Endothelial cell of umbilical vein (primary cell): ENCODE results near the gene CCDC120. TPM values are rescaled to one million over a fixed set of nuclear protein-coding genes. Genes with fewer than 3 reads are reported as not detected.

ENCODE experiments used
- BruUV-seq: library from RNA; stranded (reverse); fragments of 400-500 nt; replicated peaks from 2 replicates; lab custom pipeline; 2021; lab: Mats Ljungman, UMichigan
- CTCF ChIA-PET: fragments of 300-600, 350-600 bp; sonication (Branson Sonifier 250); formaldehyde crosslinking; loops from one replicate; lab custom pipeline; 2021; ENCODE audit warnings: antibody characterized with exemption, inconsistent platforms; lab: Charles Lee
- POLR2A ChIA-PET: fragments of 300-600, 350-600 bp; sonication (Branson Sonifier 250); formaldehyde crosslinking; loops from one replicate; lab custom pipeline; 2021; ENCODE audit warnings: antibody characterized with exemption, inconsistent platforms; lab: Charles Lee
- DNase-seq: peaks from one replicate; pipeline ENCODE4 v3.0.0-alpha.2; 2011; ENCODE audit warnings: low read depth, low spot score
- FAIRE-seq: peaks from 2 replicates; lab custom pipeline; 2011; peaks lifted over from hg19 to GRCh38; lab: Jason Lieb, UNC
- H2AFZ ChIP-seq: 2 replicates; pipeline ENCODE4 v1.6.0; 2012; ENCODE audit warnings: low read depth, low read length, control low read depth, inconsistent platforms
- H3K27ac ChIP-seq: 2 replicates; pipeline ENCODE4 v1.5.1; 2011; ENCODE audit warnings: low read depth, mild to moderate bottlenecking, control low read depth, low read length, moderate library complexity; ENCODE audit not compliant: insufficient read depth
- H3K27me3 ChIP-seq, 2 experiments: 2 replicates each; pipeline versions ENCODE4 v1.6.0 to v1.6.1; 2011; ENCODE audit warnings: low read length in 2 of 2, mixed read lengths in 1 of 2; ENCODE audit not compliant: control insufficient read depth in 2 of 2, insufficient read depth in 2 of 2
- H3K36me3 ChIP-seq, 2 experiments: 2 replicates in 1 of 2; 3 replicates in 1 of 2; pipeline ENCODE4 v1.5.1; 2011; ENCODE audit warnings: low read length in 2 of 2, mild to moderate bottlenecking in 1 of 2, moderate library complexity in 1 of 2; ENCODE audit not compliant: control insufficient read depth in 2 of 2, insufficient read depth in 2 of 2; ENCODE audit errors: extremely low read depth in 1 of 2
- H3K4me1 ChIP-seq: 3 replicates; pipeline ENCODE4 v1.5.1; 2011; ENCODE audit warnings: mild to moderate bottlenecking, low read length; ENCODE audit not compliant: control insufficient read depth, insufficient read depth; ENCODE audit errors: extremely low read depth
- H3K4me2 ChIP-seq: 2 replicates; pipeline ENCODE4 v1.6.1; 2011; ENCODE audit warnings: low read length, control low read depth, mixed read lengths; ENCODE audit not compliant: insufficient read depth
- H3K4me3 ChIP-seq, 3 experiments: fragments of 200-600 bp in 1 of 3; sonication (generic), shearing (Covaris generic) in 1 of 3; replicated peaks in 1 of 3; 2 replicates each; pipeline ENCODE4 v1.5.1; 2011 to 2016; ENCODE audit warnings: control low read depth in 3 of 3, low read length in 3 of 3, mild to moderate bottlenecking in 2 of 3, inconsistent platforms in 1 of 3, low read depth in 1 of 3, moderate library complexity in 1 of 3; ENCODE audit not compliant: insufficient read depth in 1 of 3
- H3K79me2 ChIP-seq: 2 replicates; pipeline ENCODE4 v1.6.0; 2012; ENCODE audit warnings: low read length, inconsistent platforms; ENCODE audit not compliant: control insufficient read depth, insufficient read depth
- H3K9ac ChIP-seq: replicated peaks from 2 replicates; pipeline ENCODE3; 2011; ENCODE audit warnings: low read length, control low read depth; ENCODE audit not compliant: insufficient read depth; ENCODE audit errors: extremely low read depth
- H3K9me1 ChIP-seq: replicated peaks from 3 replicates; pipeline ENCODE4 v1.6.0; 2011; ENCODE audit warnings: mild to moderate bottlenecking, low read length; ENCODE audit not compliant: control insufficient read depth, insufficient read depth; ENCODE audit errors: extremely low read depth
- H3K9me3 ChIP-seq: replicated peaks from 2 replicates; pipeline ENCODE4 v1.5.1; 2012; ENCODE audit warnings: low read length, inconsistent platforms; ENCODE audit not compliant: control insufficient read depth, insufficient read depth
- H4K20me1 ChIP-seq: replicated peaks from 2 replicates; pipeline ENCODE3; 2011; ENCODE audit warnings: mild to moderate bottlenecking, low read length; ENCODE audit not compliant: control insufficient read depth, insufficient read depth; ENCODE audit errors: extremely low read depth
- CTCF ChIP-seq, 2 donors: IDR thresholded peaks; 1 replicate in 1 of 2; 2 replicates in 1 of 2; pipeline ENCODE4 v1.5.1; 2011; ENCODE audit warnings: low read length in 2 of 2, mild to moderate bottlenecking in 2 of 2, moderate library complexity in 2 of 2, control low read depth in 1 of 2, inconsistent platforms in 1 of 2, low read depth in 1 of 2; ENCODE audit not compliant: insufficient read depth in 1 of 2; ENCODE audit errors: extremely low read depth in 1 of 2
- EZH2 ChIP-seq: IDR thresholded peaks from 2 replicates; pipeline ENCODE4 v1.6.1; 2012; ENCODE audit warnings: borderline replicate concordance, low read depth, mild to moderate bottlenecking, moderate library complexity, low read length, inconsistent platforms; ENCODE audit not compliant: severe bottlenecking
- FOS ChIP-seq: IDR thresholded peaks from 2 replicates; pipeline ENCODE4 v1.6.1; 2011; ENCODE audit warnings: mild to moderate bottlenecking, low read length, moderate library complexity, borderline replicate concordance; ENCODE audit not compliant: insufficient read depth
- JUN ChIP-seq: IDR thresholded peaks from 2 replicates; pipeline ENCODE4 v1.6.1; 2011; ENCODE audit warnings: borderline replicate concordance, low read depth; ENCODE audit not compliant: insufficient read length, insufficient read depth
- MAX ChIP-seq: IDR thresholded peaks from 2 replicates; pipeline ENCODE4 v1.6.1; 2011; ENCODE audit not compliant: insufficient read depth, insufficient read length
- POLR2AphosphoS5 ChIP-seq: IDR thresholded peaks from 2 replicates; pipeline ENCODE4 v1.6.1; 2012; ENCODE audit warnings: low read depth, mild to moderate bottlenecking, control low read depth, low read length, moderate library complexity; ENCODE audit not compliant: insufficient read depth
- dilution Hi-C: fragments of 300-500 bp; cut with MboI; formaldehyde crosslinking; loops from one replicate; pipeline ENCODE4 v1.15.0; 2019; ENCODE audit warnings: low sequenced_read_pairs; ENCODE audit not compliant: extremely low pct_ligation_motif_present
- intact Hi-C: fragments of 100-400 bp; cut with micrococcal nuclease; formaldehyde crosslinking; loops from one replicate; pipeline ENCODE4 v1.10.0; 2022
- polyA plus RNA-seq, 4 experiments: library from polyadenylated mRNA; depleted of rRNA in 3 of 4; stranded (reverse) in 3 of 4; unstranded in 1 of 4; fragments of >200 nt; gene quantifications; 2 replicates each; pipeline versions ENCODE4 v1.2.1 to v1.2.3, GENCODE V29; 2011 to 2012; ENCODE audit warnings: missing spikeins in 1 of 4
- total RNA-seq: library from RNA; stranded (reverse); gene quantifications from 2 replicates; pipeline ENCODE4 v1.2.3, GENCODE V29; 2021

CCDC120 gene
- total and polyA plus RNA-seq, 2 donors (not counting 3 experiments of a cell fraction or from before 2014, with no cell fraction given), result 2.8 to 5.7 TPM

GRCh38 chrX:49054073-49054762 lies 4.6 kb upstream of the CCDC120 start:
- ChIA-PET POLR2A (no interaction called here), CTCF (no interaction called here)
- H2AFZ ChIP-seq, result no peak overlapping the region
- TF ChIP-seq EZH2, result no peak
- TF ChIP-seq FOS, result no peak
- H4K20me1 ChIP-seq, result no peaks in the 10 kb centered on the region
- H3K27me3 ChIP-seq, result no peaks in the 10 kb centered on the region
- no peak overlapping the region for H3K27ac ChIP-seq
- H3K4me3 ChIP-seq, result peak overlapping the region in 2 of 3 experiments; percentile 54 to 83
- no peaks in the 10 kb centered on the region for H3K79me2 ChIP-seq
- H3K36me3 ChIP-seq, result no peaks in the 10 kb centered on the region
- H3K4me2 ChIP-seq, result peak overlapping the region; percentile 49
- no peaks in the 10 kb centered on the region for H3K9me3 ChIP-seq
- H3K9me1 ChIP-seq, result no peaks in the 10 kb centered on the region
- dilution Hi-C loops (no loop called here), intact Hi-C loops (no loop called here)
- H3K9ac ChIP-seq, result no peak overlapping the region
- H3K4me1 ChIP-seq, result peaks cover 9% of the 10 kb centered on the region
- DNase-seq, result no peak
- no TSS peak for BruUV-seq
- peak; percentile 12 for FAIRE-seq

- H3K9me3 ChIP-seq, result no peaks in the 10 kb centered on the region
- H3K4me1 ChIP-seq, result peaks cover 12% of the 10 kb centered on the region
- intact Hi-C loops (no loop called here), dilution Hi-C loops (no loop called here)
- POLR2A ChIA-PET, result no interaction called here
- no peaks in the 10 kb centered on the region for H3K36me3 ChIP-seq
- DNase-seq, result no peak
- no peak overlapping the region for H3K9ac ChIP-seq
- TF ChIP-seq FOS (no peak), EZH2 (no peak), CTCF (IDR thresholded peaks at IDR 0.05; ENCODE audit: extremely low read depth in 1 of 2, insufficient read depth in 1 of 2, low read depth in 1 of 2, low read length in 2 of 2) (no peak), MAX (no peak), POLR2AphosphoS5 (no peak), JUN (no peak)
- no peak overlapping the region for H2AFZ ChIP-seq
- no peak overlapping the region for H3K4me3 ChIP-seq
- BruUV-seq, result no TSS peak
- CTCF ChIA-PET, result no interaction called here
- peak; percentile 73 for FAIRE-seq
- no peak overlapping the region for H3K27ac ChIP-seq
- H3K4me2 ChIP-seq, result no peak overlapping the region
- no peaks in the 10 kb centered on the region for H4K20me1 ChIP-seq
- no peaks in the 10 kb centered on the region for H3K9me1 ChIP-seq
- no peaks in the 10 kb centered on the region for H3K79me2 ChIP-seq
- no peaks in the 10 kb centered on the region for H3K27me3 ChIP-seq
These were observed 402 bp downstream of the CCDC120 start for GRCh38 chrX:49059201-49059600.
